HFFc6 (cell line): ENCODE results near the gene ABCA3. TPM values are rescaled to one million over a fixed set of nuclear protein-coding genes. Genes with fewer than 3 reads are reported as not detected.
A peak's percentile ranks its signal among the peaks of the same experiment; 100 is the strongest.

ENCODE experiments used
- DNase-seq: peaks from one replicate; pipeline ENCODE4 v3.0.0-alpha.2; 2018
- H3K27ac Mint-ChIP-seq: 2 replicates; pipeline ENCODE4 v1.8.0; 2020; ENCODE audit warnings: mild to moderate bottlenecking, mixed read lengths
- H3K27me3 Mint-ChIP-seq: 2 replicates; pipeline ENCODE4 v1.8.0; 2021; ENCODE audit warnings: mild to moderate bottlenecking, moderate library complexity, mixed read lengths; ENCODE audit not compliant: insufficient read depth
- H3K36me3 Mint-ChIP-seq: 2 replicates; pipeline ENCODE4 v1.8.0; 2021; ENCODE audit warnings: low read depth, mixed read lengths
- H3K4me1 Mint-ChIP-seq: 2 replicates; pipeline ENCODE4 v1.8.0; 2020; ENCODE audit warnings: low read depth, mixed read lengths
- H3K4me3 Mint-ChIP-seq: 2 replicates; pipeline ENCODE4 v1.8.0; 2020; ENCODE audit warnings: mild to moderate bottlenecking, moderate library complexity, mixed read lengths
- H3K9me3 Mint-ChIP-seq: 2 replicates; pipeline ENCODE4 v1.8.0; 2020; ENCODE audit warnings: mild to moderate bottlenecking, mixed read lengths
- CTCF ChIP-seq: fragments of 200-600 bp; sonication (generic); IDR thresholded peaks from 2 replicates; pipeline ENCODE4 v1.5.0; 2021; ENCODE audit warnings: antibody characterized with exemption, mild to moderate bottlenecking
- total RNA-seq, 6 experiments: library from RNA; stranded (reverse); fragmentation: NEBNext Ultra II Directional; extraction: Animal tissue kit (Norgen Biotek cat#: 25700); gene quantifications; 2 replicates in 1 of 6; 3 replicates in 5 of 6; pipeline ENCODE4 v1.2.3, GENCODE V29; 2021

ABCA3 gene
- total RNA-seq, 6 experiments from 2014 or later: 1.9 to 3.6 (median 2.4) TPM

- H3K9me3 Mint-ChIP-seq: no peaks in the 10 kb centered on the region
- peak; percentile 69 for TF ChIP-seq CTCF
- DNase-seq: peak; percentile 5
- no peaks in the 10 kb centered on the region for H3K4me1 Mint-ChIP-seq
- H3K4me3 Mint-ChIP-seq: no peak overlapping the region
- H3K27ac Mint-ChIP-seq: no peak overlapping the region
- peaks cover 12% of the 10 kb centered on the region for H3K27me3 Mint-ChIP-seq
- no peaks in the 10 kb centered on the region for H3K36me3 Mint-ChIP-seq
Observed at GRCh38 chr16:2296661-2297505, 43.6 kb downstream of the ABCA3 start.

GRCh38 chr16:2295056-2295798 is 45.3 kb downstream of the ABCA3 start:
- Mint-ChIP-seq H3K36me3 (no peaks in the 10 kb centered on the region), H3K9me3 (no peaks in the 10 kb centered on the region), H3K27me3 (peaks cover 13% of the 10 kb centered on the region), H3K27ac (no peak overlapping the region), H3K4me3 (no peak overlapping the region), H3K4me1 (no peaks in the 10 kb centered on the region)
- no peak for TF ChIP-seq CTCF
- no peak for DNase-seq

DNA sequence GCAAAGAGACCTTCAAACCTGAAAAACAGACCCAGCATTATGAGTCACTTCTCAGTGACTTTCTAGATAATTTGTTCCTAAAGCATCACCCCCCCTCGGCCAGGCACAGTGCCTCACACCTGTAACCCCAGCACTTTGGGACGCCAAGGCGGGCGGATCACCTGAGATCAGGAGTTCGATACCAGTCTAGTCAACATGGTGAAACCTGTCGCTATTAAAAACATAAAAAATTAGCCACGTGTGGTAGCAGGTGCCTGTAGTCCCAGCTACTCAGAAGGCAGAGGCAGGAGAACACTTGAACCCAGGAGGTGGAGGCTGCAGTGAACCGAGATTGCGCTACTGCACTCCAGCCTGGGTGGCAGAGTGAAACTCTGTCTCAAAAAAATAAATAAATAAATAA is 48.3 kb downstream of the ABCA3 start:
- no peak for DNase-seq
- Mint-ChIP-seq H3K4me1 (no peaks in the 10 kb centered on the region), H3K27ac (no peak overlapping the region), H3K9me3 (no peaks in the 10 kb centered on the region), H3K36me3 (no peaks in the 10 kb centered on the region), H3K4me3 (no peak overlapping the region), H3K27me3 (peaks cover 8% of the 10 kb centered on the region)
- TF ChIP-seq CTCF: no peak

- TF ChIP-seq CTCF: no peak
- Mint-ChIP-seq H3K27ac (no peak overlapping the region), H3K4me3 (no peak overlapping the region), H3K36me3 (no peaks in the 10 kb centered on the region), H3K9me3 (no peaks in the 10 kb centered on the region), H3K4me1 (no peaks in the 10 kb centered on the region), H3K27me3 (peaks cover 6% of the 10 kb centered on the region)
- no peak for DNase-seq
Observed at GRCh38 chr16:2289282-2289681, 51.2 kb downstream of the ABCA3 start.

GRCh38 chr16:2288726-2289125 is 51.8 kb downstream of the ABCA3 start:
- Mint-ChIP-seq H3K4me3 (no peak overlapping the region), H3K4me1 (no peaks in the 10 kb centered on the region), H3K27me3 (peaks cover 6% of the 10 kb centered on the region), H3K36me3 (no peaks in the 10 kb centered on the region), H3K27ac (no peak overlapping the region), H3K9me3 (no peaks in the 10 kb centered on the region)
- no peak for DNase-seq
- TF ChIP-seq CTCF: no peak
